Stimulated activated naive CD4-positive, alpha-beta T cell (primary cell): ENCODE measurements around the gene PATJ.

ENCODE experiments used
- DNase-seq, 6 experiments: peaks; one replicate each; lab custom pipeline; 2025; lab: John Stamatoyannopoulos, UW

PATJ gene

GRCh38 chr1:61981870-61982660, 239.8 kb downstream of the PATJ start:
- no peak for DNase-seq

- no peak for DNase-seq
Observed at GRCh38 chr1:61983236-61983635, 241.0 kb downstream of the PATJ start.

- no peak for DNase-seq
Observed at GRCh38 chr1:61992257-61992656, 250.0 kb downstream of the PATJ start.

- DNase-seq: no peak
Observed at GRCh38 chr1:61993331-61993961, 251.2 kb downstream of the PATJ start.

- DNase-seq: no peak
Observed at GRCh38 chr1:61995641-61996040, 253.4 kb downstream of the PATJ start.

- DNase-seq: no peak
Observed at GRCh38 chr1:61997123-61997522, 254.8 kb downstream of the PATJ start.

- DNase-seq: no peak
Observed at GRCh38 chr1:62003777-62004176, 261.5 kb downstream of the PATJ start.

- no peak for DNase-seq
Observed at GRCh38 chr1:62006690-62007089, 264.4 kb downstream of the PATJ start.

GRCh38 chr1:62011006-62011405, 268.7 kb downstream of the PATJ start:
- no peak for DNase-seq

- no peak for DNase-seq
Observed at GRCh38 chr1:62012095-62012494, 269.8 kb downstream of the PATJ start.

- DNase-seq: no peak
Observed at GRCh38 chr1:62012836-62013235, 270.6 kb downstream of the PATJ start.

GRCh38 chr1:62013264-62013663, 271.0 kb downstream of the PATJ start:
- DNase-seq: no peak

GRCh38 chr1:62022382-62022983, 280.2 kb downstream of the PATJ start:
- no peak for DNase-seq

- DNase-seq: no peak
Observed at GRCh38 chr1:62024690-62025089, 282.4 kb downstream of the PATJ start.

GRCh38 chr1:62025154-62025553, 282.9 kb downstream of the PATJ start:
- DNase-seq: no peak

- no peak for DNase-seq
Observed at GRCh38 chr1:62025892-62026291, 283.6 kb downstream of the PATJ start.

- no peak for DNase-seq
Observed at GRCh38 chr1:62029704-62030103, 287.4 kb downstream of the PATJ start.

- no peak for DNase-seq
Observed at GRCh38 chr1:62034790-62035189, 292.5 kb downstream of the PATJ start.

- no peak for DNase-seq
Observed at GRCh38 chr1:62037274-62037673, 295.0 kb downstream of the PATJ start.

- no peak for DNase-seq
Observed at GRCh38 chr1:62038594-62039284, 296.5 kb downstream of the PATJ start.

GRCh38 chr1:62040450-62040849, 298.2 kb downstream of the PATJ start:
- DNase-seq: no peak

- DNase-seq: no peak
Observed at GRCh38 chr1:62040973-62041372, 298.7 kb downstream of the PATJ start.

- DNase-seq: no peak
Observed at GRCh38 chr1:62043154-62043553, 300.9 kb downstream of the PATJ start.
